Breast epithelium (tissue), 3 donors: ENCODE data around the gene HDAC9.

Source experiments
- CTCF ChIP-seq, 3 donors: fragments of 450-650 bp; IDR thresholded peaks; one replicate each; pipeline ENCODE4 v1.5.1; 2016 to 2017; ENCODE audit warnings: antibody characterized with exemption in 3 of 3, mild to moderate bottlenecking in 3 of 3, moderate library complexity in 3 of 3
- POLR2A ChIP-seq: fragments of 450-650 bp; IDR thresholded peaks from one replicate; pipeline ENCODE4 v1.6.1; 2016; ENCODE audit warnings: antibody characterized with exemption, mild to moderate bottlenecking, moderate library complexity
- POLR2AphosphoS5 ChIP-seq, 3 donors: sonication (generic); formaldehyde crosslinking; IDR thresholded peaks; one replicate each; pipeline ENCODE4 v1.6.1; 2017; ENCODE audit warnings: antibody characterized with exemption in 3 of 3

GRCh38 chr7:18666107-18666728 lies 170.7 kb downstream of the HDAC9 start:
- TF ChIP-seq CTCF (IDR thresholded peaks at IDR 0.05): peak; percentile 44 to 53 (median 51)
- no peak for TF ChIP-seq POLR2AphosphoS5 (IDR thresholded peaks at IDR 0.05)
- TF ChIP-seq POLR2A: no peak
